CD4-positive, alpha-beta T cell treated with Interleukin-4 for 1 hour (primary cell): Measurements from ENCODE around the gene IFT172.
"Not testable (repeated sequence)": the region's sequence is repeated elsewhere in the genome, so short reads cannot be mapped to it uniquely, and the experiment has no call there.

Experiments used
- DNase-seq, 2 donors: peaks; one replicate each; pipeline ENCODE4 v3.0.0-alpha.2; 2020 to 2022

The IFT172 gene

DNA sequence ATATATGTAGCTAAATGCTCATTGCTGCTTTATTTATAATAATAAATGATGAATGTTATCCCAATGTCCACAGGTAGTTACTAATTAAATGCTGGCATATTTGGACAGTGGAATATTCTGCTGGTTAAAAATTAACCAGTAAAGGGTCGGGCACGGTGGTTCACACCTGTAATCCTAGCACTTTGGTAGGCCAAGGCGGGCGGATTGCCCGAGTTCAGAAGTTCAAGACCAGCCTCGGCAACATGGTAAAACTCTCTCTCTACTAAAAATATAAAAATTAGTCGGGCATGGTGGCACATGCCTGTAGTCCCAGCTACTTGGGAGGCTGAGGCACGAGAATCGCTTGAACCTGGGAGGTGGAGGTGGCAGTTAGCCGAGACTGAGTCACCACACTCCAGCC is 64.5 kb downstream of the IFT172 start:
- DNase-seq = not testable (repeated sequence)

GRCh38 chr2:27422958-27423357 is 66.6 kb downstream of the IFT172 start:
- no peak for DNase-seq

GRCh38 chr2:27421660-27422250 is 67.8 kb downstream of the IFT172 start:
- DNase-seq = no peak

DNA sequence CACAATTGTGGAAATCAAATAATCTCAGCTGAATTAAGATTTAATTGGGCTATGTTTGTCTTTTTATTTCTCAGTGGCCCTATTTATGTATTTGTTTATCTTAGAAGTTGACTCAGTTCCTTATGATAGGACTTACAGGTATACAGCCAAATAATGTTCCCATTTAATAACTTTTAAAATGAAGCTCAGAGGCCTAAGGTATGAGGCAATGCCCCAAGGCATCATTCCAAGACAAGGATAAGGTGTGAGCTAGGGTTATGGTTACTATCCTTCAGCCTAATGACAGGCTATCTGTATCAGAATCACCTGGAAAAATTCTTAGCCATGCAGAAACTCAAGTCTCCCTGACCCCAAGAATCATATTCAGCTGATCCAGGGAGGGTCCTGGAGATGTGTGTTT is 68.5 kb downstream of the IFT172 start:
- DNase-seq = no peak

GRCh38 chr2:27416151-27416550 is 73.4 kb downstream of the IFT172 start:
- no peak for DNase-seq

GRCh38 chr2:27412419-27413152 is 77.0 kb downstream of the IFT172 start:
- DNase-seq = no peak

DNA sequence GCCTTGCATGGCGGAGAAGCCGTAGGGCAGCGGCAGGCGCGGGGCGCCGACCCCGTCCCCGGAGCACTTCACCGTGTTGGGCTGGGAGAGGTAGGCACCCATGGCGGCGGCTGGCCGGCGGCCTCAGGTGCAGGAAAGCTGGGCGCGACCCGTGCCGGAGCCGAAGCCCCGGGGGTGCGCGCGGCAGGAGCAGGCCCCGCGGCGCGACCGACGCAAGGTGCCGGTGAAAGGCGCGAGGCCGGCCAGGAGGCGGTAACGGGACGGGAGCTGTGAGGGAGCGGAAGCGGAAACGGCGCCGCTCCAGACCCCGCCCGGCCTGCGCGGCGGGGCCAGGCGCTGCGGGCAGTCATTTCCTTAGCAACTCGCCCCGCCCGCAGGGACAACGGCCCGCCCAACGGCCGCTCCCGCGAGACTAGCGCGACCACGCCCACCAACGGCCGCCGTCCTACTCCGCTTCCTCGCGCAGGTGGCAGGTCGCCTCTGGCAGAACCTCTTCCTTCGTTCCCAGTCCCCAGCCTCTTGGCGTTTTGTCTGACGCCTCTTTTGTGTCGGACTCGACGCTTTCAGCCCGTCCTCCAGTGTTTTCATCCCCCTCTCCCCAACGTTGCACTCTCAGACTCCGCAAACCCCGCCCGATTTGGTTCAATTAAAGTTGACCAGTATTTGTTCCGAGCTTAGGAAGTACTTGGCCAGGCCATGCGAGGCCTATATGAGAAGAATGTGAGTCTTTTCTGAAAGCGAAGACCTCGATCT is 80.0 kb downstream of the IFT172 start, which contains the start of gene PPM1G:
Gene PPM1G, minus strand, starts transcription at position 271 of the 753 bp plus-strand sequence. Its CDS starts 169 bp downstream, at position 102.
- DNase-seq = peak; percentile 95

- DNase-seq = no peak
These were observed 80.8 kb downstream of the IFT172 start for GRCh38 chr2:27408601-27409320.

GRCh38 chr2:27407798-27408491 is 81.6 kb downstream of the IFT172 start:
- DNase-seq = no peak

GRCh38 chr2:27400348-27401135 is 89.0 kb downstream of the IFT172 start:
- no peak for DNase-seq

DNA sequence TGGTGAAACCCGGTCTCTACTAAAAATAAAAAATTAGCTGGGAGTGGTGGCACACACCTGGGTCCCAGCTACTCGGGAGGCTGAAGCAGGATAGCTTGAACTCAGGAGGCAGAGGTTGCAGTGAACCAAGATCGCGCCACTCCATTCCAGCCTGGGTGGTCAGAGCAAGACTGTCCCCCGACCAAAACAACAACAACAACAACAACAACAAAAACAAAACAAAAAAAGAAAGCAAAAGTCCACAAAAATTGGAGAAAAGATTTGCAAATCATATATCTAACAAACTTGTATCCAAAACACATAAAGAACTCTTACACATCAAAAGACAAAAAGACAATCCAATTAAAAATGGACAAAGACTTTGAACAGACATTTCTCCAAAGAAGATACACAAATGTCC is 90.6 kb downstream of the IFT172 start:
- DNase-seq = no peak
